Small intestine (tissue), 7 donors: Measurements from ENCODE around the gene TNRC6A. TPM values are rescaled to one million over a fixed set of nuclear protein-coding genes. Genes with fewer than 3 reads are reported as not detected.

Experiments used
- DNase-seq, 2 donors: peaks; one replicate each; pipeline versions ENCODE4 v3.0.0 to v3.0.0-alpha.2; 2013
- FAIRE-seq: peaks from 2 replicates; lab custom pipeline; 2012; peaks lifted over from hg19 to GRCh38; lab: Jason Lieb, UNC
- H3K27ac ChIP-seq, 3 donors: one replicate each; pipeline ENCODE4 v1.5.1; 2013; ENCODE audit warnings: low read length in 2 of 3, mild to moderate bottlenecking in 2 of 3, control low read depth in 1 of 3, inconsistent platforms in 1 of 3, low read depth in 1 of 3, moderate library complexity in 1 of 3
- H3K27me3 ChIP-seq, 3 donors: one replicate each; pipeline ENCODE4 v1.6.1; 2013; ENCODE audit warnings: low read length in 3 of 3, inconsistent platforms in 1 of 3; ENCODE audit not compliant: control insufficient read depth in 3 of 3, insufficient read depth in 3 of 3
- H3K36me3 ChIP-seq, 3 donors: one replicate each; pipeline ENCODE4 v1.6.1; 2013; ENCODE audit warnings: low read length in 3 of 3, inconsistent platforms in 1 of 3, low read depth in 1 of 3, mild to moderate bottlenecking in 1 of 3, moderate library complexity in 1 of 3; ENCODE audit not compliant: control insufficient read depth in 3 of 3, insufficient read depth in 2 of 3
- H3K4me1 ChIP-seq, 3 donors: one replicate each; pipeline ENCODE4 v1.6.1; 2013; ENCODE audit warnings: low read length in 2 of 3, inconsistent platforms in 1 of 3, low read depth in 1 of 3, mild to moderate bottlenecking in 1 of 3, moderate library complexity in 1 of 3; ENCODE audit not compliant: control insufficient read depth in 3 of 3, insufficient read depth in 2 of 3
- H3K4me3 ChIP-seq, 3 donors: one replicate each; pipeline ENCODE4 v1.5.1; 2013; ENCODE audit warnings: low read length in 3 of 3, control low read depth in 1 of 3, inconsistent platforms in 1 of 3, low read depth in 1 of 3, mild to moderate bottlenecking in 1 of 3, moderate library complexity in 1 of 3
- H3K9me3 ChIP-seq, 2 donors: one replicate each; pipeline ENCODE4 v1.6.1; 2013; ENCODE audit warnings: low read depth in 1 of 2, low read length in 1 of 2; ENCODE audit not compliant: control insufficient read depth in 2 of 2, insufficient read depth in 1 of 2
- WGBS, 3 donors: extraction: QIAGEN DNeasy Blood & Tissue Kit; methylation state at CpG; one replicate each; pipeline ENCODE4 v1.1.7; 2013; 5-methylcytosine and 5-hydroxymethylcytosine counted together
- polyA plus RNA-seq, 4 donors: library from polyadenylated mRNA; stranded (reverse) in 3 of 4; unstranded in 1 of 4; fragments of 200-250 nt in 3 of 4; fragments of 120-200 nt in 1 of 4; gene quantifications; one replicate each; pipeline versions ENCODE4 v1.2.1 to v1.2.3, GENCODE V29; 2013
- donor health status: healthy with polysubstance abuse.
- donor health status: control.
- donor health status: control.
- donor health status: Bipolar disorder and iron deficiency.
- donor health status: healthy.

TNRC6A gene
- polyA plus RNA-seq, 4 donors, result 8.1 to 39.8 (median 14.1) TPM

DNA sequence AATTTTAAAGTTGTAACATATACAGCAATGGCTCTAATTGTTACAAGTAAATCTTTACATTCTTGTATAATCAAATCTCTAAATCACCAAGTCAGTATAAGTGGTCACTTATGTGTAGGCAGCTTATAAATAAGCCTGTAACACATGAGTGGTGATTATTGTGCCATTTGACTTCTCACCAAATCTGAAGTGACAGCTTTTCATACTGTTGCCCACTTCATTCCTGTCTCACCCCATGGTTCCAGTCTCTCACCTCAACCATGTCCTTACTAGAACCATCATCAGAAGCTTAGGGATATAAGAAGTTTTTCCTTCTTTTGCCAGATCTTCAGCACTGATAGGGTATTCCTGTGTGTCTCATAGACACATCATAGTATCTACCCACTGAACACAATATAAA, 23.5 kb downstream of the TNRC6A start:
- Histone ChIP-seq H3K4me1 (peaks cover 0 to 12% (median 0%) of the 10 kb centered on the region in 3 donors), H3K27me3 (no peaks in the 10 kb centered on the region), H3K27ac (no peak overlapping the region), H3K36me3 (no peaks in the 10 kb centered on the region), H3K9me3 (no peaks in the 10 kb centered on the region), H3K4me3 (no peak overlapping the region)
- DNase-seq (no peak), FAIRE-seq (no peak)

DNA sequence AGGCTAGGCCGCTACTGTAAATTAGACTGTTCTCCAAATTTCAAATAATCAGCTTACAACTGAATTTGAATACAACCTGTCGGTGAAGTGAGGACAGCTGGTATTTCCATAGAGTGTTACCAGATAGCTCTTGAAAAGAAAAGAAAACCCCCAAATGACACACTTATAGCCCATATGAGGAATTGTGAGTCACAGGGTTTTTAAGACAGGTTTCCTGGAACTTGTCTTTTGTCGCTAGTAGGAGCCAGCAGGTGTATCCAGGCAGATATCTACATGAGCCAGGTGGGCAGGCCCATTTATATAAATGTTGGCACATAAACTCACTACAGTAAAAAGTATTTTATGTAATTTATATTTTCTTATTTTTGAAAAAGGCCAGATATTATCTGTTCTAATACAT, 24.0 kb downstream of the TNRC6A start:
- H3K4me3 ChIP-seq, result no peak overlapping the region
- no peaks in the 10 kb centered on the region for H3K9me3 ChIP-seq
- DNase-seq (no peak), FAIRE-seq (no peak)
- no peaks in the 10 kb centered on the region for H3K36me3 ChIP-seq
- no peak overlapping the region for H3K27ac ChIP-seq
- H3K4me1 ChIP-seq, result peaks cover 0 to 12% (median 0%) of the 10 kb centered on the region in 3 donors
- 79 to 86% (median 81%) methylated on average over 3 of the region's 3 CpGs for WGBS, 3 donors
- H3K27me3 ChIP-seq, result no peaks in the 10 kb centered on the region

DNA sequence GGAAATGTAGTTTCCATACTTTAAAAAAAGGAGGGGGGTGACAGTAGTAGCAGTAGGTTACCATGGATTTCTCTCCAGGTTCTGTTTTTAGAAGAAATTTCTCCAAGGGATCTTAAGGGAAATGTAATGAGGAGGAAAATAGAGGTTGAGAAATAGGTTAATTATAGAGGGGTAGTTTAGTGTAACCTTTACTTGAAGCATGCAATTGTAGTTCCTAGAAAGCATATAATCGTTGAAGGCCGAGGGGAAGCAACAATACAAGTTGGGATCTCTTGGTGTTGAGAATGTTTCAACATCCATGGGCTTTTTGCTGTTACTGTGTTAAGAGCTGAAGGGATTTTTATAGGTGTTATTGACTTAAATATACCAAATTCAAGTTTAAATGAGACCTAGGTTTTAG, 25.1 kb downstream of the TNRC6A start:
- Histone ChIP-seq H3K9me3 (no peaks in the 10 kb centered on the region), H3K4me3 (no peak overlapping the region), H3K4me1 (peaks cover 0 to 4% (median 0%) of the 10 kb centered on the region in 3 donors), H3K36me3 (peaks cover 0 to 4% (median 4%) of the 10 kb centered on the region in 3 donors), H3K27ac (no peak overlapping the region), H3K27me3 (no peaks in the 10 kb centered on the region)
- 90 to 93% (median 91%) methylated on average over 2 of the region's 2 CpGs for WGBS, 3 donors
- DNase-seq (no peak), FAIRE-seq (no peak)

DNA sequence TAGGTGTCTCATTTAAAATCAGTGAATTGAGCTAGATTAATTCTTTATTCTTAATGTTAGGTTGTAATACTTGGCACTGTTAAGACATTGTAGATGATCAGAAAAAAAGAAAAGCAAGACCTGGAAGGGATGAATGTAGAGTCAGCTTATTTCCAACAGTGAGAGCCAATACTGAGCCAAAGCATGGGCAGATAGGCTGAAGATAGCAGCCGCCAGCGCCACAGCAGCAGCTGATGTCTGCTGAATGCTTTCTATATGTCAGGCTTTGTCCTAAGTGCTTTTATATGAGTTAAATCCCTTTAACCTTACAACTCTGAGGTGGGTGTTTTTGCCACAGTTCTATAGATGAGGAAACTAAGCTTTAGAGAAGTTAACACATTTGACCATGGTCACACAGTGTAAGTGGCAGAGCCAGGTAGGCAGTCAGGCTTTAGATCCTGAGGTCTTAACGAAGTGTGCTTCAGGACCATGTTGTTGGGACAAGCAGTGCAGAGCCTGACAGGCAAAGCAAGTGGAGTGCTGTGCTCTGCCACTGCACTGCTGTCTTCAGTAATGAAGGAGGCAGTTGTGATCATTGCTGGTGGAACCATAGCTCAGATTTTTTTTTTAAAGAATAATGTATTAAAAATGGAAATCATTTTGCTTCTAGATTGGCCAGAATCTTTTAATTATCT, 25.9 kb downstream of the TNRC6A start:
- Histone ChIP-seq H3K4me3 (peak overlapping the region in 1 of 3 donors; percentile 9), H3K36me3 (peaks cover 0 to 6% (median 4%) of the 10 kb centered on the region in 3 donors), H3K9me3 (no peaks in the 10 kb centered on the region), H3K27ac (no peak overlapping the region), H3K27me3 (no peaks in the 10 kb centered on the region), H3K4me1 (peaks cover 0 to 4% (median 0%) of the 10 kb centered on the region in 3 donors)
- WGBS, 3 donors, result 83 to 92% (median 89%) methylated on average over 3 of the region's 3 CpGs
- FAIRE-seq, result no peak
- no peak for DNase-seq

GRCh38 chr16:24758373-24758772, 28.9 kb downstream of the TNRC6A start:
- 96 to 98% (median 97%) methylated on average over 2 of the region's 2 CpGs for WGBS, 3 donors
- Histone ChIP-seq H3K9me3 (no peaks in the 10 kb centered on the region), H3K27me3 (no peaks in the 10 kb centered on the region), H3K4me3 (no peak overlapping the region), H3K36me3 (peaks cover 4 to 13% (median 4%) of the 10 kb centered on the region in 3 donors), H3K27ac (no peak overlapping the region), H3K4me1 (peaks cover 0 to 2% (median 0%) of the 10 kb centered on the region in 3 donors)
- FAIRE-seq (no peak), DNase-seq (no peak)

DNA sequence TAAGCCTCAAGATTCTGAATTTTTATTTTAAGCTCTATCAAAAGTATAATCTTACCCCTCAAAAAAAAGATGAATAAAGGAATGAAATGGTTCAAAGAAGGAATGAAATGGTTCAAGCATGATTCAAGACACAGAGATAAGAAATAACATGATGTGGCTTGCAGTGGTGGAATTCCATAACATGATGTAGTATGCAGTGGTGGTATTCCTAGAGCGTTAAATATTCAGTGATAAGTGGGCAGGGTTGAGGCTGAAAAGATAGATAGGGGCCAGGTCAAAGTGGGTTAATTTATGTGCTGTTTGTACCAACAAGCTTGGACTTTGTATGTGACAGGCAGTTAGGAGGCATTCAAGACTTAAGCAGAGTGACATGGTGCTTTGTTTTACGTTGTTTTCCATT, 29.6 kb downstream of the TNRC6A start:
- FAIRE-seq (no peak), DNase-seq (no peak)
- H3K4me1 ChIP-seq, result no peaks in the 10 kb centered on the region
- no peak overlapping the region for H3K27ac ChIP-seq
- no peaks in the 10 kb centered on the region for H3K27me3 ChIP-seq
- peaks cover 4 to 13% (median 4%) of the 10 kb centered on the region in 3 donors for H3K36me3 ChIP-seq
- no peak overlapping the region for H3K4me3 ChIP-seq
- no peaks in the 10 kb centered on the region for H3K9me3 ChIP-seq
- 95 to 100% (median 97%) methylated on average over 2 of the region's 2 CpGs for WGBS, 3 donors

DNA sequence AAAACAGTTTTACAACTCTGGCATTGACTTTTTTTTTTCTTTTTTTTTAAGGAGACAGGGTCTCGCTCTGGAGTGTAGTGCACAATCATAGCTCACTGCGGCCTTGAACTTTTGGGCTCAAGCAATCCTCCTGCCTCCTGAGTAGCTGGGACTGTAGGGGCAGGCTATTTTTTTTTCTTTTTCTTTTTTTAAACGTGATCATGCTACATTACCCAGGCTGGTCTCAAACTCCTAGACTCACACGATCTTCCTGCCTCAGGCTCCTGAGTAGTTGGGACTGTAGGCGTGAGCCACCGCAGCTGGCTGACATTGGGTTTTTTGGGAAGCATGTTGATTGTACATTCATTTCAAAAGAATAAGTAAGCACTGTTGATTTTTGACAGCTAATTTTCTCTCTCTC, 32.1 kb downstream of the TNRC6A start:
- WGBS, 3 donors, result 79 to 88% (median 81%) methylated on average over 6 of the region's 6 CpGs
- Histone ChIP-seq H3K4me3 (no peak overlapping the region), H3K4me1 (no peaks in the 10 kb centered on the region), H3K36me3 (peaks cover 4 to 17% (median 4%) of the 10 kb centered on the region in 3 donors), H3K9me3 (no peaks in the 10 kb centered on the region), H3K27me3 (no peaks in the 10 kb centered on the region), H3K27ac (no peak overlapping the region)
- FAIRE-seq (no peak), DNase-seq (no peak)

GRCh38 chr16:24764916-24765315, 35.5 kb downstream of the TNRC6A start:
- DNase-seq (no peak), FAIRE-seq (no peak)
- Histone ChIP-seq H3K27ac (no peak overlapping the region), H3K27me3 (no peaks in the 10 kb centered on the region), H3K4me3 (no peak overlapping the region), H3K4me1 (no peaks in the 10 kb centered on the region), H3K36me3 (peaks cover 0 to 12% (median 4%) of the 10 kb centered on the region in 3 donors), H3K9me3 (no peaks in the 10 kb centered on the region)
- 86 to 94% (median 90%) methylated on average over 2 of the region's 2 CpGs for WGBS, 3 donors

DNA sequence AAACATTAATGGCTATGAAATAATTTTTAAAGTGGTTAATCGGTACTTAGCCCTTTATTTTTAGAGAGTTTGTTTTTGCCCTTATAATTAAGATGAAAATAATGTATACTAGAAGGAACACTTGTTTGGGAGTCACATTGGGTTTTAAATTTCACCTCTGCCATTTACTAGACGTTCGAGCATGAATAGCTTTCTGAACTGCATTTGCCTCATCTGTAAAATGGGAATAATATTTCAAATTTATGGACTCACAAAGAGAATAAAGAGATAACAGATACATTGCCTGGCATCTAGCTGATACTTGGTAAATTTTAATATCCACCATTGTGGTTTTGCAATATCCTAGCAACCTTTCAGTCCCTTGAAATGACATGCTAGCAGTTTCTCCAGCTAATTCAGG, 36.6 kb downstream of the TNRC6A start:
- FAIRE-seq, result no peak
- no peak for DNase-seq
- H3K27ac ChIP-seq, result no peak overlapping the region
- no peaks in the 10 kb centered on the region for H3K4me1 ChIP-seq
- H3K4me3 ChIP-seq, result no peak overlapping the region
- WGBS, 3 donors, result 93 to 97% (median 97%) methylated on average over 3 of the region's 3 CpGs
- no peaks in the 10 kb centered on the region for H3K9me3 ChIP-seq
- H3K36me3 ChIP-seq, result peaks cover 0 to 12% (median 4%) of the 10 kb centered on the region in 3 donors
- H3K27me3 ChIP-seq, result no peaks in the 10 kb centered on the region
